Erythroblast (primary cell): ENCODE results near the gene CACNA1C.

Source experiments
- GATA1 ChIP-seq: IDR thresholded peaks from 2 replicates; pipeline ENCODE4 v1.6.1; 2011; ENCODE audit warnings: low read depth, mild to moderate bottlenecking, control low read depth, low read length, moderate library complexity
- POLR2A ChIP-seq: IDR thresholded peaks from 2 replicates; pipeline ENCODE4 v1.6.1; 2011; ENCODE audit warnings: mild to moderate bottlenecking, low read length

DNA sequence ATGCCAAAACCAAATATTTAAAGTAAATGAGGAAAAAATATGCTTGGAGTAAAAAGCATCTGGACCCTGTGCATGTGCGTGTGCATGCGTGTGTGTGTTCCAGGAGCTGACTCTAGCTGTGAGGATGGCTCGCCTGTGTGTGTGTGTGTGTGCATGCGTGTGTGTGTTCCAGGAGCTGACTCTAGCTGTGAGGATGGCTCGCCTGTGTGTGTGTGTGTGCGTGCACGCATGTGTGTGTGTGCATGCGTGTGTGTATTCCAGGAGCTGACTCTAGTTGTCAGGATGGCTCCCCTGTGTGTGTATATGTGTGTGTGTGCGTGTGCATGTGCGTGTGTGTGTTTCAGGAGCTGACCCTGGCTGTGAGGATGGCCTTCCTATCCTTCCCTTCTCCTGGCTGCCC lies 357.7 kb downstream of the CACNA1C start:
- no peak for TF ChIP-seq POLR2A
- TF ChIP-seq GATA1 = no peak
